Transverse colon (tissue), 4 donors: ENCODE measurements around the gene PLAC1. TPM values are rescaled to one million over a fixed set of nuclear protein-coding genes. Genes with fewer than 3 reads are reported as not detected.

ENCODE experiments used
- DNase-seq: peaks from one replicate; pipeline ENCODE4 v3.0.0-alpha.2; 2019
- H3K27ac ChIP-seq, 4 donors: fragments of 200-600 bp; sonication (generic); 2 replicates each; pipeline ENCODE4 v1.5.1; 2016 to 2018; ENCODE audit warnings: inconsistent platforms in 4 of 4
- H3K27me3 ChIP-seq: fragments of 200-600 bp; sonication (generic); 2 replicates; pipeline ENCODE4 v1.5.1; 2017; ENCODE audit warnings: inconsistent platforms
- H3K36me3 ChIP-seq, 4 donors: fragments of 200-600 bp; sonication (generic); 2 replicates each; pipeline ENCODE4 v1.5.1; 2017 to 2019; ENCODE audit warnings: inconsistent platforms in 4 of 4
- H3K4me1 ChIP-seq, 4 donors: fragments of 200-600 bp; sonication (generic); 2 replicates each; pipeline ENCODE4 v1.5.1; 2017 to 2020; ENCODE audit warnings: inconsistent platforms in 4 of 4
- H3K4me3 ChIP-seq, 4 donors: fragments of 200-600 bp; sonication (generic); 1 replicate in 1 of 4; 2 replicates in 3 of 4; pipeline versions ENCODE4 v1.5.1 to v1.6.1; 2017 to 2019; ENCODE audit warnings: inconsistent platforms in 4 of 4
- H3K9me3 ChIP-seq, 2 donors: fragments of 200-600 bp; sonication (generic); 2 replicates each; pipeline ENCODE4 v1.5.1; 2017 to 2019; ENCODE audit warnings: inconsistent platforms in 2 of 2
- EP300 ChIP-seq: sonication (generic); formaldehyde crosslinking; IDR thresholded peaks from one replicate; pipeline ENCODE4 v1.6.1; 2017; ENCODE audit warnings: antibody characterized with exemption, low read depth
- POLR2A ChIP-seq: fragments of 450-650 bp; IDR thresholded peaks from one replicate; pipeline ENCODE4 v1.6.1; 2016; ENCODE audit warnings: antibody characterized with exemption, mild to moderate bottlenecking, moderate library complexity
- POLR2AphosphoS5 ChIP-seq, 3 donors: sonication (generic); formaldehyde crosslinking; IDR thresholded peaks; one replicate each; pipeline ENCODE4 v1.6.1; 2016; ENCODE audit warnings: antibody characterized with exemption in 3 of 3
- WGBS, 2 donors: methylation state at CpG; one replicate each; pipeline ENCODE4 v1.1.5; 2018; ENCODE audit warnings: low coverage in 1 of 2; 5-methylcytosine and 5-hydroxymethylcytosine counted together
- in situ Hi-C, 4 donors: fragments of 200-750 bp; cut with MboI; loops; one replicate each; pipeline versions ENCODE4 v1.15.0 to v1.15.1; 2017; ENCODE audit warnings: low sequenced_read_pairs in 3 of 4, low pct_ligation_motif_present in 1 of 4, low pct_unique_long_range_greater_than_20kb in 1 of 4
- intact Hi-C: fragments of 100-400 bp; cut with DNase I; formaldehyde crosslinking; loops from one replicate; pipeline ENCODE4 v1.15.1; 2023; ENCODE audit warnings: low total_unique reads
- total RNA-seq, 4 donors: library from RNA; depleted of rRNA; stranded (reverse); fragments of >200 nt; gene quantifications; one replicate each; pipeline ENCODE4 v1.1.0, GENCODE V29; 2016
- TF ChIP-seq, protein P1 (sequence below), 5 experiments: fragments of 200-600 bp in 3 of 5; fragments of 450-650 bp in 2 of 5; sonication (generic) in 3 of 5; IDR thresholded peaks; 1 replicate in 2 of 5; 2 replicates in 3 of 5; pipeline ENCODE4 v1.5.1; 2016 to 2017; ENCODE audit warnings: antibody characterized with exemption in 5 of 5, inconsistent platforms in 3 of 5, mild to moderate bottlenecking in 2 of 5, moderate library complexity in 1 of 5

The PLAC1 gene
- total RNA-seq, 4 donors from 2014 or later, result 0.79 TPM; not detected in 3

- no peaks in the 10 kb centered on the region for H3K4me1 ChIP-seq
- in situ Hi-C loops (no loop called here), intact Hi-C loops (no loop called here)
- no peak for TF ChIP-seq POLR2AphosphoS5 (IDR thresholded peaks at IDR 0.05)
- TF ChIP-seq, protein P1, sequence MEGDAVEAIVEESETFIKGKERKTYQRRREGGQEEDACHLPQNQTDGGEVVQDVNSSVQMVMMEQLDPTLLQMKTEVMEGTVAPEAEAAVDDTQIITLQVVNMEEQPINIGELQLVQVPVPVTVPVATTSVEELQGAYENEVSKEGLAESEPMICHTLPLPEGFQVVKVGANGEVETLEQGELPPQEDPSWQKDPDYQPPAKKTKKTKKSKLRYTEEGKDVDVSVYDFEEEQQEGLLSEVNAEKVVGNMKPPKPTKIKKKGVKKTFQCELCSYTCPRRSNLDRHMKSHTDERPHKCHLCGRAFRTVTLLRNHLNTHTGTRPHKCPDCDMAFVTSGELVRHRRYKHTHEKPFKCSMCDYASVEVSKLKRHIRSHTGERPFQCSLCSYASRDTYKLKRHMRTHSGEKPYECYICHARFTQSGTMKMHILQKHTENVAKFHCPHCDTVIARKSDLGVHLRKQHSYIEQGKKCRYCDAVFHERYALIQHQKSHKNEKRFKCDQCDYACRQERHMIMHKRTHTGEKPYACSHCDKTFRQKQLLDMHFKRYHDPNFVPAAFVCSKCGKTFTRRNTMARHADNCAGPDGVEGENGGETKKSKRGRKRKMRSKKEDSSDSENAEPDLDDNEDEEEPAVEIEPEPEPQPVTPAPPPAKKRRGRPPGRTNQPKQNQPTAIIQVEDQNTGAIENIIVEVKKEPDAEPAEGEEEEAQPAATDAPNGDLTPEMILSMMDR (IDR thresholded peaks at IDR 0.05), result no peak
- no peak for TF ChIP-seq POLR2A
- no peak for TF ChIP-seq EP300
- no peaks in the 10 kb centered on the region for H3K27me3 ChIP-seq
- H3K9me3 ChIP-seq, result no peaks in the 10 kb centered on the region
- H3K4me3 ChIP-seq, result no peak overlapping the region
- H3K36me3 ChIP-seq, result no peaks in the 10 kb centered on the region
- H3K27ac ChIP-seq, result no peak overlapping the region
- 60 to 62% methylated on average over 1 to 3 of the region's 3 CpGs for WGBS, 2 donors
- DNase-seq, result no peak
These were observed 44.9 kb downstream of the PLAC1 start for GRCh38 chrX:134613396-134613795.

DNA sequence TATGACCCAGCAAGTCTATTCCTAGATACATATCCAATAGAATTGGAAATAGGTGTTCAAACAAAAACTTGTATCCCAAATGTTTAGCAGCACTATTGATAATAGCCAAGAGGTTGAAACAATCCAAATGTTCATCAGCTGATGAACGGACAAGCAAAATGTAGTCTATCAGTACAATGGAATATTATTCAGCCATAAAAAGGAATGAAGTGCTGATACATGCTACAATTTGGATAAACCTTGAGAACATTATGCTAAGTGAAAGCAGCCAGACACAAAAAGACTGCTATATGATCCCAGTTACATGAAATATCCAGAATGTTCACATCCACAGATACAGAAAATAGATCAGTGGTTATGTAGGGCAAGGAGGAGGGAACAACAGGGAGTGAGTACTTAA lies 50.1 kb downstream of the PLAC1 start:
- WGBS, 2 donors, result 93% methylated on average over 1 of the region's 1 CpG; no CpG with 5 or more reads in 1 of the 2 donors
- Histone ChIP-seq H3K4me1 (peaks cover 0 to 3% (median 0%) of the 10 kb centered on the region in 4 donors), H3K36me3 (no peaks in the 10 kb centered on the region), H3K9me3 (no peaks in the 10 kb centered on the region), H3K27ac (no peak overlapping the region), H3K4me3 (no peak overlapping the region), H3K27me3 (no peaks in the 10 kb centered on the region)
- TF ChIP-seq POLR2AphosphoS5 (IDR thresholded peaks at IDR 0.05), result no peak
- TF ChIP-seq EP300, result no peak
- TF ChIP-seq, protein P1 (IDR thresholded peaks at IDR 0.05), result no peak
- in situ Hi-C loops (no loop called here), intact Hi-C loops (no loop called here)
- DNase-seq, result no peak

- intact Hi-C loops, result no loop called here
- no peak for DNase-seq
- in situ Hi-C loops, result no loop called here
- Histone ChIP-seq H3K27ac (no peak overlapping the region), H3K9me3 (no peaks in the 10 kb centered on the region), H3K27me3 (no peaks in the 10 kb centered on the region), H3K36me3 (no peaks in the 10 kb centered on the region), H3K4me3 (no peak overlapping the region), H3K4me1 (peaks cover 0 to 3% (median 0%) of the 10 kb centered on the region in 4 donors)
- 91 to 100% methylated on average over 2 to 6 of the region's 6 CpGs for WGBS, 2 donors
- TF ChIP-seq, protein P1 (IDR thresholded peaks at IDR 0.05), result no peak
- no peak for TF ChIP-seq POLR2A
- TF ChIP-seq POLR2AphosphoS5 (IDR thresholded peaks at IDR 0.05), result no peak
- no peak for TF ChIP-seq EP300
These were observed 50.7 kb downstream of the PLAC1 start for GRCh38 chrX:134607523-134607922.

DNA sequence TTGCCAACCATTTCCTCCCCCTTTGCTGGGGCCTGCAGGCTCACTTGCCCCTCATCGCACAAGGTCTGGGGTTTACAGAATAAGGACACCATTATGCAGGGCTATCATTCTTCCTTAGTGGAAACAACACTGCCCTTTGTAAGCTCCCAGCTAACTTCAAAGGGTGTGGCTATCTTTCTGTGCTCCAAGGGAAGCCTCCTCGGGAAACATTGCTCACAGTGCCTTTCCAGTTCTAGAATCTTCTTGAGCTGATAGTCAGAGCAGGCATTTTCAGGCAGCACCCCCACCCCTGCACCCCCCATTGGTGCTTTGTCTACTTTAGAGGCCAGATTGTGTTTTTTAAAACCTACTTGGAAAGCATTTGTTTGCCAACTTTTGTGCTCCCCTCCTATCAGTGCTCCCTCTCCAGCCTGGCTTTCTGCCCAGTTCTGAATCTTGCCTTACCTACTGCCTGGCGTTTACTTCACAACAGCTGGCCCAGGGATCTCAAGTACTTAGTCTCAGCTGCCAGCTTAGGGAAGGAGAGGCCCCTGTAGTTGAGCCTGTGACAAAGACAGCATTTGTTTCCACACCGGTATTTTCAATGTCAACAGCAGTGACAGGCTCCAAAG lies 53.5 kb downstream of the PLAC1 start:
- in situ Hi-C loops, result no loop called here
- TF ChIP-seq POLR2AphosphoS5 (IDR thresholded peaks at IDR 0.05) (no peak), EP300 (no peak), POLR2A (no peak)
- TF ChIP-seq, protein P1 (IDR thresholded peaks at IDR 0.05), result no peak
- WGBS, 2 donors, result 44% methylated on average over 4 of the region's 4 CpGs; no CpG with 5 or more reads in 1 of the 2 donors
- Histone ChIP-seq H3K27me3 (no peaks in the 10 kb centered on the region), H3K9me3 (no peaks in the 10 kb centered on the region), H3K27ac (no peak overlapping the region), H3K36me3 (no peaks in the 10 kb centered on the region), H3K4me3 (no peak overlapping the region), H3K4me1 (peaks cover 0 to 3% (median 0%) of the 10 kb centered on the region in 4 donors)
- DNase-seq, result no peak
- intact Hi-C loops, result no loop called here
